Natural killer cell (primary cell): ENCODE measurements around the gene CAMKK2. TPM values are rescaled to one million over a fixed set of nuclear protein-coding genes. Genes with fewer than 3 reads are reported as not detected.

ENCODE experiments used
- ATAC-seq, 3 donors: fragments of 150-1000 bp in 2 of 3; fragments of 200-7000 bp in 1 of 3; cut with Tn5 transposase; 1 replicate in 1 of 3; 2 replicates in 2 of 3; pipeline ENCODE4 v1.10.0; 2021; ENCODE audit warnings: mild to moderate bottlenecking in 2 of 3, moderate library complexity in 2 of 3
- DNase-seq, 2 donors: peaks; one replicate each; pipeline versions ENCODE4 v3.0.0 to v3.0.0-alpha.2; 2013 to 2021; ENCODE audit warnings: mixed read lengths in 1 of 2
- H3K27ac ChIP-seq: one replicate; pipeline ENCODE4 v1.5.1; 2013; ENCODE audit warnings: mild to moderate bottlenecking, low read length
- H3K27me3 ChIP-seq: one replicate; pipeline ENCODE4 v1.6.1; 2013; ENCODE audit warnings: low read length; ENCODE audit not compliant: control insufficient read depth, insufficient read depth
- H3K36me3 ChIP-seq: one replicate; pipeline ENCODE4 v1.6.1; 2013; ENCODE audit warnings: low read length; ENCODE audit not compliant: control insufficient read depth, insufficient read depth
- H3K4me1 ChIP-seq: one replicate; pipeline ENCODE4 v1.6.1; 2013; ENCODE audit warnings: low read length; ENCODE audit not compliant: control insufficient read depth, insufficient read depth
- H3K4me3 ChIP-seq: one replicate; pipeline ENCODE4 v1.5.1; 2013; ENCODE audit warnings: low read length
- H3K9me3 ChIP-seq: one replicate; pipeline ENCODE4 v1.6.1; 2013; ENCODE audit warnings: low read length; ENCODE audit not compliant: control insufficient read depth, insufficient read depth
- H3K27ac Mint-ChIP-seq, 2 donors: one replicate each; pipeline ENCODE4 v1.8.0; 2022; ENCODE audit warnings: mild to moderate bottlenecking in 2 of 2, mixed read lengths in 2 of 2, moderate library complexity in 1 of 2
- H3K27me3 Mint-ChIP-seq, 2 donors: one replicate each; pipeline ENCODE4 v1.8.0; 2022; ENCODE audit warnings: low read depth in 2 of 2, mixed read lengths in 2 of 2
- H3K36me3 Mint-ChIP-seq: one replicate; pipeline ENCODE4 v1.8.0; 2022; ENCODE audit warnings: mixed read lengths
- H3K4me1 Mint-ChIP-seq, 2 donors: one replicate each; pipeline ENCODE4 v1.8.0; 2022; ENCODE audit warnings: mixed read lengths in 2 of 2
- H3K4me3 Mint-ChIP-seq: one replicate; pipeline ENCODE4 v1.8.0; 2022; ENCODE audit warnings: mild to moderate bottlenecking, moderate library complexity, mixed read lengths
- H3K9me3 Mint-ChIP-seq, 2 donors: one replicate each; pipeline ENCODE4 v1.8.0; 2022; ENCODE audit warnings: mixed read lengths in 2 of 2
- CTCF ChIP-seq: fragments of 200-600 bp; IDR thresholded peaks from one replicate; pipeline ENCODE4 v1.8.0; 2022; ENCODE audit warnings: antibody characterized with exemption
- WGBS: methylation state at CpG from one replicate; pipeline ENCODE4 v1.1.7; 2013; ENCODE audit warnings: missing lambda C conversion rate; ENCODE audit not compliant: insufficient coverage; 5-methylcytosine and 5-hydroxymethylcytosine counted together
- intact Hi-C: fragments of 100-400 bp; cut with micrococcal nuclease; formaldehyde crosslinking; loops from one replicate; pipeline ENCODE4 v1.14.2; 2022
- total RNA-seq, 4 donors: library from RNA; stranded (reverse); fragments of 120-200 nt in 1 of 4; gene quantifications; one replicate each; pipeline versions ENCODE4 v1.2.3 to v1.2.4, GENCODE V29; 2013 to 2022

CAMKK2 gene
- total RNA-seq, 3 donors from 2014 or later (not counting 1 experiment from before 2014, with no cell fraction given), result 19.6 to 27.4 (median 20.9) TPM

DNA sequence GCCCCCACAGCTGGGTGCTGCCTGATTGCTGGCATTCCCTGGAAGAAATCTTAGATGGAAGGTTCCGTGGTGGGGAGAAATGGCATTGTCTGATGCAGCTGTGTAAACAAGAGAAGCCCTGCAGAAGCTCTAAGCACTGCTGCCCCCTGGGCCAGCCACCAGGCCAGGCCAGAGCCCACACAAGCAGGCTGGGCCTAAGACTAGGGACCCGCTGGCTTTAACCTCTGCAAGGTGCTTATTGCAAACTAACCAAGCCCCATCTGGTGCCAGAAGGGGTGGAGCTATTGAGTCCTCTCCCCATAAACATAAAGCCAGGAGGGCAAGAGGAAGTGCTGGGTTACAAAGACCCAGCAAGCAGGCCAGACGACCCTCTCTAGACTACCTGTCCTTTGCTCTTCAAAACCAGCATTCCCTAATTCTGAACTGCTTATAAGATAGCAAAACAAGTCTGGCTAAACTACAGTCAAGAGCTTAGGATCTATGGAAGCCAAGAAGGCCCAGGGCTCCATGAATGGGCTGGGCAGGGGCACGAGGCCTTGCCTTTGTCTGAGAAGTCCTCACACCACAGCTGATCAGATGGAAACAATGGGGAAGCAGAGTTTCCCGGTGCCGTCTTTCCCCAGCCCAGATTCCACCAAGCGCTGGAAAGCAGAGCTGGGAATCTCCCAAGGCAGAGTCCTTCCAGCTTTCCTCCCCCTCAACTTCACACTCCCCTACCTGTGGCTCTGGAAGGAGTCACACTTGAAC, 57.7 kb downstream of the CAMKK2 start:
- H3K4me3 ChIP-seq, result no peak overlapping the region
- H3K27ac Mint-ChIP-seq, result peak overlapping the region; percentile 97 to 98
- no peak for TF ChIP-seq CTCF
- H3K4me1 ChIP-seq, result peaks cover 37% of the 10 kb centered on the region
- H3K27ac ChIP-seq, result peak overlapping the region; percentile 84
- no peaks in the 10 kb centered on the region for H3K27me3 ChIP-seq
- WGBS, result 71% methylated on average over 7 of the region's 7 CpGs
- H3K36me3 Mint-ChIP-seq, result no peaks in the 10 kb centered on the region
- peak in 1 of 2 donors; percentile 27 for DNase-seq
- no peak overlapping the region for H3K4me3 Mint-ChIP-seq
- H3K4me1 Mint-ChIP-seq, result peaks cover 29 to 30% of the 10 kb centered on the region in 2 donors
- intact Hi-C loops, result no loop called here
- peaks cover 9% of the 10 kb centered on the region for H3K36me3 ChIP-seq
- no peak for ATAC-seq
- H3K9me3 ChIP-seq, result no peaks in the 10 kb centered on the region
- H3K27me3 Mint-ChIP-seq, result no peaks in the 10 kb centered on the region
- no peaks in the 10 kb centered on the region for H3K9me3 Mint-ChIP-seq

GRCh38 chr12:121238086-121238485, 58.4 kb downstream of the CAMKK2 start:
- no peaks in the 10 kb centered on the region for H3K9me3 ChIP-seq
- H3K4me3 Mint-ChIP-seq, result no peak overlapping the region
- no peaks in the 10 kb centered on the region for H3K9me3 Mint-ChIP-seq
- no peak overlapping the region for H3K27ac ChIP-seq
- TF ChIP-seq CTCF, result no peak
- peaks cover 29 to 30% of the 10 kb centered on the region in 2 donors for H3K4me1 Mint-ChIP-seq
- H3K36me3 ChIP-seq, result peaks cover 16% of the 10 kb centered on the region
- H3K4me1 ChIP-seq, result peaks cover 37% of the 10 kb centered on the region
- WGBS, result 92% methylated on average over 4 of the region's 4 CpGs
- intact Hi-C loops, result no loop called here
- no peaks in the 10 kb centered on the region for H3K27me3 Mint-ChIP-seq
- ATAC-seq, result no peak
- no peak overlapping the region for H3K4me3 ChIP-seq
- DNase-seq, result no peak
- H3K27ac Mint-ChIP-seq, result peak overlapping the region; percentile 97 to 98
- no peaks in the 10 kb centered on the region for H3K27me3 ChIP-seq
- H3K36me3 Mint-ChIP-seq, result no peaks in the 10 kb centered on the region

GRCh38 chr12:121237415-121237814, 59.1 kb downstream of the CAMKK2 start:
- Mint-ChIP-seq H3K4me1 (peaks cover 29 to 30% of the 10 kb centered on the region in 2 donors), H3K27ac (peak overlapping the region; percentile 97 to 98), H3K36me3 (no peaks in the 10 kb centered on the region), H3K9me3 (no peaks in the 10 kb centered on the region), H3K4me3 (no peak overlapping the region), H3K27me3 (no peaks in the 10 kb centered on the region)
- H3K27me3 ChIP-seq, result no peaks in the 10 kb centered on the region
- 84% methylated on average over 7 of the region's 8 CpGs for WGBS
- no peak for DNase-seq
- peaks cover 20% of the 10 kb centered on the region for H3K36me3 ChIP-seq
- no peak for TF ChIP-seq CTCF
- no peak for ATAC-seq
- no peaks in the 10 kb centered on the region for H3K9me3 ChIP-seq
- intact Hi-C loops, result no loop called here
- no peak overlapping the region for H3K4me3 ChIP-seq
- no peak overlapping the region for H3K27ac ChIP-seq
- H3K4me1 ChIP-seq, result peaks cover 37% of the 10 kb centered on the region

- no peak for TF ChIP-seq CTCF
- no peaks in the 10 kb centered on the region for H3K36me3 Mint-ChIP-seq
- H3K36me3 ChIP-seq, result peaks cover 23% of the 10 kb centered on the region
- H3K27me3 ChIP-seq, result no peaks in the 10 kb centered on the region
- intact Hi-C loops, result no loop called here
- DNase-seq (no peak), ATAC-seq (no peak)
- H3K9me3 Mint-ChIP-seq, result no peaks in the 10 kb centered on the region
- peaks cover 36% of the 10 kb centered on the region for H3K4me1 ChIP-seq
- no peak overlapping the region for H3K4me3 Mint-ChIP-seq
- no peak overlapping the region for H3K27ac Mint-ChIP-seq
- no peak overlapping the region for H3K4me3 ChIP-seq
- 96% methylated on average over 9 of the region's 9 CpGs for WGBS
- no peaks in the 10 kb centered on the region for H3K27me3 Mint-ChIP-seq
- no peak overlapping the region for H3K27ac ChIP-seq
- H3K9me3 ChIP-seq, result no peaks in the 10 kb centered on the region
- peaks cover 29 to 30% of the 10 kb centered on the region in 2 donors for H3K4me1 Mint-ChIP-seq
Measured at GRCh38 chr12:121236776-121237175, 59.7 kb downstream of the CAMKK2 start.
